Measurements from ENCODE around the gene SRGAP2. TPM values are rescaled to one million over a fixed set of nuclear protein-coding genes. Genes with fewer than 3 reads are reported as not detected.
"Not testable (repeated sequence)": the region's sequence is repeated elsewhere in the genome, so short reads cannot be mapped to it uniquely, and the experiment has no call there.

The SRGAP2 gene
- total RNA-seq = 10 to 100 TPM; 39.5 to 43.4 TPM

- peak within 1 kb of the TSS; percentile 79 for H3K4me3 Mint-ChIP-seq
- H3K36me3 Mint-ChIP-seq (ENCODE audit: low read depth); CTCF ChIA-PET; H3K9me3 Mint-ChIP-seq; H3K27me3 Mint-ChIP-seq; POLR2A ChIA-PET; H3K4me1 Mint-ChIP-seq (ENCODE audit: low read depth); intact Hi-C loops (cut with micrococcal nuclease): not testable (repeated sequence)
- peak within 1 kb of the TSS; percentile 78 for H3K27ac Mint-ChIP-seq
- DNase-seq = peak; percentile 58
- ATAC-seq = peak; percentile 4
Measured at GRCh38 chr1:206203364-206204158, at the start of gene SRGAP2. SRGAP2 (plus strand) TSS chr1:206203541; CDS start chr1:206205971, 2,430 bp downstream.

DNA sequence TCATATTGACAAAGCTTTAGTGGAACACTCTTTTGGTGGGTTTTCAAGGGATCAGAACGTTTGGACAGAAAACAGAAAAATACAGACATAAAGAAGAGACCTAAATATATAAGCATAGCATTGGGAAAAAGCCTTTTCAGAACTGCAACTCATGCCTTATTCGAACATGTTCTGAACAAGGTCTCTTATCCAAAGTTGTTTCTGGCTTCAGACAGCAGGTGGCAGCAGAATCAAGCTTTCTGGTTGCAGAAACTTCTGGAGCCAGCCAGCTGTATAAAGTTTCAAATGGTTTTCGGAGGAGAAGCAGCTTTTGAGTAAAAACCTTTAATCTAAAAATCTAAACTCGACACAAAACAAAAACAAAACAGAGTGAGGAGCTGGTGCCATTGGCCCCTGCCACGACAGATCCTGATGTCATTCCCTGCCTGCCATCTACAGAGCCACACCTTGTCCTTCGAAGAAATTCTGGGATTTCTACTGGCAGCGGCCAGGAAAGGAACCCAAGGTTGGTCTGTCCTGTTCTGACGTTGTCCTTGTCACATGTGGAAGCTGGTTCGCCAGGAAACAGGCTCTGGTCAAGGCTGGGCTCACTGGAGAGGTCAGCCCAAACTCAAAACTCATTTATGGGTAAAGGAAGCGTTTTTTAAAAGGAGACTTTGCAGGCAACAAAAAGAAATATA is 35.9 kb upstream of the SRGAP2 start:
- H3K27ac Mint-ChIP-seq; H3K36me3 Mint-ChIP-seq (ENCODE audit: low read depth); DNase-seq; H3K4me3 Mint-ChIP-seq; H3K27me3 Mint-ChIP-seq; intact Hi-C loops (cut with micrococcal nuclease); POLR2A ChIA-PET; H3K4me1 Mint-ChIP-seq (ENCODE audit: low read depth); CTCF ChIA-PET; H3K9me3 Mint-ChIP-seq: not testable (repeated sequence)
- TF ChIP-seq, protein P1, sequence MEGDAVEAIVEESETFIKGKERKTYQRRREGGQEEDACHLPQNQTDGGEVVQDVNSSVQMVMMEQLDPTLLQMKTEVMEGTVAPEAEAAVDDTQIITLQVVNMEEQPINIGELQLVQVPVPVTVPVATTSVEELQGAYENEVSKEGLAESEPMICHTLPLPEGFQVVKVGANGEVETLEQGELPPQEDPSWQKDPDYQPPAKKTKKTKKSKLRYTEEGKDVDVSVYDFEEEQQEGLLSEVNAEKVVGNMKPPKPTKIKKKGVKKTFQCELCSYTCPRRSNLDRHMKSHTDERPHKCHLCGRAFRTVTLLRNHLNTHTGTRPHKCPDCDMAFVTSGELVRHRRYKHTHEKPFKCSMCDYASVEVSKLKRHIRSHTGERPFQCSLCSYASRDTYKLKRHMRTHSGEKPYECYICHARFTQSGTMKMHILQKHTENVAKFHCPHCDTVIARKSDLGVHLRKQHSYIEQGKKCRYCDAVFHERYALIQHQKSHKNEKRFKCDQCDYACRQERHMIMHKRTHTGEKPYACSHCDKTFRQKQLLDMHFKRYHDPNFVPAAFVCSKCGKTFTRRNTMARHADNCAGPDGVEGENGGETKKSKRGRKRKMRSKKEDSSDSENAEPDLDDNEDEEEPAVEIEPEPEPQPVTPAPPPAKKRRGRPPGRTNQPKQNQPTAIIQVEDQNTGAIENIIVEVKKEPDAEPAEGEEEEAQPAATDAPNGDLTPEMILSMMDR (IDR thresholded peaks at IDR 0.05) = peak; percentile 28
- peak; percentile 82 for ATAC-seq

- DNase-seq; ATAC-seq; H3K36me3 Mint-ChIP-seq (ENCODE audit: low read depth); H3K27me3 Mint-ChIP-seq; H3K4me1 Mint-ChIP-seq (ENCODE audit: low read depth); CTCF ChIA-PET; H3K4me3 Mint-ChIP-seq; H3K27ac Mint-ChIP-seq; POLR2A ChIA-PET; intact Hi-C loops (cut with micrococcal nuclease); H3K9me3 Mint-ChIP-seq: not testable (repeated sequence)
Measured at GRCh38 chr1:206169794-206170193, 33.5 kb upstream of the SRGAP2 start.

DNA sequence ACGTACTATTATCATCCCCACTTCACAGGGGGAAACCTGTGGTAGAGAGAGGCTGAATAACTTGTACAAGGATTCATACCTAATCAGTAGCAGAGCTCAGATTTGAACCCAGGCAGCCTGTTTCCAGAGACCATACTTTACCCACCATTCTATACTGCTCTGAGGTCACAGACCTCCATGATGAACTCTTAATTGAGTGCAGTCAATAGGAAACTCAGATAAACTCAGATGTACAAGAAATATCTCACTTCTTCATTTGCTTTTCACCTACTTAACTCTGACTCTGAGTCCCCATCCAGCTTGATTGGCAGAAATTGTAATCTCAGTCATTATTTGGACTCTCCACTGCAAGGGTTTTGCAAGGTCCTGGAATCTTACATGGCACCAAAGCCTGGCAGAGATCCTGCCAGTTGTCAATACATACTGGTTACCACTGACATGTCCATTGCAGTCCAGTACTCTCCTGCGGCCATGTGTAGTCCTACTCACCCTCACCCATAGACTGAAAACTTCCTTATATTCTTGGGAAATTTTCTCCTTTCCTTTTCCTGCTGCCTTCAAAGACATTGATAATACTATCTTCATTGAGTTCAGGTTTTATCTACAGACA is 30.1 kb upstream of the SRGAP2 start:
- POLR2A ChIA-PET; ATAC-seq; H3K27ac Mint-ChIP-seq; DNase-seq; H3K9me3 Mint-ChIP-seq; H3K4me1 Mint-ChIP-seq (ENCODE audit: low read depth); H3K4me3 Mint-ChIP-seq; H3K36me3 Mint-ChIP-seq (ENCODE audit: low read depth); intact Hi-C loops (cut with micrococcal nuclease); H3K27me3 Mint-ChIP-seq; CTCF ChIA-PET: not testable (repeated sequence)

DNA sequence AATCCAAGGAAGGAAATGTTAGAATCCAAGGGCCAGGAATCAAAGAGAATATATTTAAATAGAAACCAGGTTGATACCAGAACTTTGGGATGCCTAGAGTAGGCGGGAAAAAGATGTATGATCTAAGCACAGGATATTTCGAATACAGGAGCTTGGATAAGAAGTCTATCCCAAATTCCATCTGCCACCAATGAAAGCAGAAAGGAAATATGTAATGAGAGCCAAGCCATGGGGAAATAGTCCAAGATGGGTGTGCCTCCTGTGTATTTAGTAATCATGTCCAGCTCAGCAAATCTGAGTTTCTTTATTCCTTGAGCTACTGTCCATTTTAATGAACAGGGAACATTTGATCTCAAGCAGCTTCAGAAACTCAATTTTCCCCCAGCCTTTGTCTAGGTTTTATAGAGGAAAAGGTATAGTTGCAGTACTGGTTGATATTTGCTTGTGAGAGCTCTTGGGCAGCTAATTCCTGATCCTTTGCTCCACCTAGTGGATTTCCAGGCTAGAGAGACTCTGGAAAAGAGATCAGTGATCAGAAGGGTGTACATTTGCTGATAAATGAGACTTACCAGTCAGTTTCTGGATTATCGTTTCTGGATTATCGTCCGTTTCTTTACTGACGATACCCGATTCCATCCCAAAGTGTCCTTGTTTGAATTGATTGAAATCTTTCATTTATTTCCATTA is 29.0 kb upstream of the SRGAP2 start:
- CTCF ChIA-PET; H3K4me3 Mint-ChIP-seq; H3K36me3 Mint-ChIP-seq (ENCODE audit: low read depth); H3K27ac Mint-ChIP-seq; H3K27me3 Mint-ChIP-seq; H3K9me3 Mint-ChIP-seq; DNase-seq; intact Hi-C loops (cut with micrococcal nuclease); ATAC-seq; POLR2A ChIA-PET; H3K4me1 Mint-ChIP-seq (ENCODE audit: low read depth): not testable (repeated sequence)

DNA sequence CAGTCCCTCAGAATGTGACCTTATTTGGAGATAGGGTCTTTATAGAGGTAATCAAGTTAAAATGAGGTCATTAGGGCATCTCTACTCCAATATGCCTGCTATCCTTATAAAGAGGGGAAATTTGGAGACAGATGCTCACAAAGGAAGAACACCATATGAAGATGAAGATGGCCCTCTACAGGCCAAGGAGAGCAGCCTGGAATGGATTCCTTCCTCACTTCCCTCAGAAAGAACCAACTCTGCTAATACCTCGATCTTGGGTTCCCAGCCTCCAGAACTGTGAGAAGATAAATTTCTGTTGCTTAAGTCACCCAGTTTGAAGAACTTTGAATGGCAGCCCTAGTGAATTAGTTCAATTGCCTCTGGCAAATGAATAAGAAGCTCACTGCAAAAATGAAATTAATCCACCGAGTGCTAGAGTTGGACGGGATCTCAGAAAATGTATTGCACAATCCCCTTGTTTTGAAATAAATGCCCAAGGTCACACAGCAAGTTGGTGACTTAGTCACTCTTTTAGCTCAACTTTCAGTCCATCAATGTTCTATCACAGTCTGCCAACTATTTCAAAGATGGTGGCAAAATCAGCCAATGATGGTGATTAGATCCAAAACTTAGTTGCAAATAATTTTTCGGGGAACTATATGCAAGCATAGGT is 27.8 kb upstream of the SRGAP2 start:
- intact Hi-C loops (cut with micrococcal nuclease); H3K9me3 Mint-ChIP-seq; POLR2A ChIA-PET; H3K27ac Mint-ChIP-seq; H3K27me3 Mint-ChIP-seq; H3K36me3 Mint-ChIP-seq (ENCODE audit: low read depth); DNase-seq; H3K4me1 Mint-ChIP-seq (ENCODE audit: low read depth); H3K4me3 Mint-ChIP-seq; ATAC-seq; CTCF ChIA-PET: not testable (repeated sequence)

GRCh38 chr1:206176114-206176502 is 27.2 kb upstream of the SRGAP2 start:
- H3K27ac Mint-ChIP-seq; H3K36me3 Mint-ChIP-seq (ENCODE audit: low read depth); CTCF ChIA-PET; H3K9me3 Mint-ChIP-seq; DNase-seq; ATAC-seq; H3K27me3 Mint-ChIP-seq; intact Hi-C loops (cut with micrococcal nuclease); H3K4me3 Mint-ChIP-seq; H3K4me1 Mint-ChIP-seq (ENCODE audit: low read depth); POLR2A ChIA-PET: not testable (repeated sequence)

- H3K4me3 Mint-ChIP-seq; H3K27ac Mint-ChIP-seq; intact Hi-C loops (cut with micrococcal nuclease); H3K27me3 Mint-ChIP-seq; H3K36me3 Mint-ChIP-seq (ENCODE audit: low read depth); H3K9me3 Mint-ChIP-seq; POLR2A ChIA-PET; H3K4me1 Mint-ChIP-seq (ENCODE audit: low read depth); DNase-seq; ATAC-seq; CTCF ChIA-PET: not testable (repeated sequence)
Measured at GRCh38 chr1:206178061-206178989, 25.0 kb upstream of the SRGAP2 start.

GRCh38 chr1:206179666-206180065 is 23.7 kb upstream of the SRGAP2 start:
- DNase-seq; H3K27me3 Mint-ChIP-seq; intact Hi-C loops (cut with micrococcal nuclease); H3K4me3 Mint-ChIP-seq; POLR2A ChIA-PET; H3K9me3 Mint-ChIP-seq; H3K36me3 Mint-ChIP-seq (ENCODE audit: low read depth); H3K4me1 Mint-ChIP-seq (ENCODE audit: low read depth); ATAC-seq; H3K27ac Mint-ChIP-seq; CTCF ChIA-PET: not testable (repeated sequence)

Measured in activated CD8-positive, alpha-beta T cell treated with anti-CD3 and anti-CD28 coated beads for 36 hours (primary cell).